G401 (cell line): Measurements from ENCODE around the gene BAZ1A. TPM values are rescaled to one million over a fixed set of nuclear protein-coding genes. Genes with fewer than 3 reads are reported as not detected.
A peak's percentile ranks its signal among the peaks of the same experiment; 100 is the strongest.

ENCODE experiments used
- DNase-seq: peaks from one replicate; pipeline ENCODE4 v3.0.0-alpha.2; 2015; ENCODE audit warnings: low spot score
- in situ Hi-C: cut with HindIII; loops from 2 replicates; pipeline ENCODE4 v1.10.0; 2016; ENCODE audit warnings: low sequenced_read_pairs, mixed read lengths
- total RNA-seq: library from RNA; depleted of rRNA; stranded (reverse); fragments of >200 nt; shearing (Covaris generic); gene quantifications from 2 replicates; pipeline ENCODE4 v1.2.3, GENCODE V29; 2014; rRNA removed

Gene BAZ1A, protein sequence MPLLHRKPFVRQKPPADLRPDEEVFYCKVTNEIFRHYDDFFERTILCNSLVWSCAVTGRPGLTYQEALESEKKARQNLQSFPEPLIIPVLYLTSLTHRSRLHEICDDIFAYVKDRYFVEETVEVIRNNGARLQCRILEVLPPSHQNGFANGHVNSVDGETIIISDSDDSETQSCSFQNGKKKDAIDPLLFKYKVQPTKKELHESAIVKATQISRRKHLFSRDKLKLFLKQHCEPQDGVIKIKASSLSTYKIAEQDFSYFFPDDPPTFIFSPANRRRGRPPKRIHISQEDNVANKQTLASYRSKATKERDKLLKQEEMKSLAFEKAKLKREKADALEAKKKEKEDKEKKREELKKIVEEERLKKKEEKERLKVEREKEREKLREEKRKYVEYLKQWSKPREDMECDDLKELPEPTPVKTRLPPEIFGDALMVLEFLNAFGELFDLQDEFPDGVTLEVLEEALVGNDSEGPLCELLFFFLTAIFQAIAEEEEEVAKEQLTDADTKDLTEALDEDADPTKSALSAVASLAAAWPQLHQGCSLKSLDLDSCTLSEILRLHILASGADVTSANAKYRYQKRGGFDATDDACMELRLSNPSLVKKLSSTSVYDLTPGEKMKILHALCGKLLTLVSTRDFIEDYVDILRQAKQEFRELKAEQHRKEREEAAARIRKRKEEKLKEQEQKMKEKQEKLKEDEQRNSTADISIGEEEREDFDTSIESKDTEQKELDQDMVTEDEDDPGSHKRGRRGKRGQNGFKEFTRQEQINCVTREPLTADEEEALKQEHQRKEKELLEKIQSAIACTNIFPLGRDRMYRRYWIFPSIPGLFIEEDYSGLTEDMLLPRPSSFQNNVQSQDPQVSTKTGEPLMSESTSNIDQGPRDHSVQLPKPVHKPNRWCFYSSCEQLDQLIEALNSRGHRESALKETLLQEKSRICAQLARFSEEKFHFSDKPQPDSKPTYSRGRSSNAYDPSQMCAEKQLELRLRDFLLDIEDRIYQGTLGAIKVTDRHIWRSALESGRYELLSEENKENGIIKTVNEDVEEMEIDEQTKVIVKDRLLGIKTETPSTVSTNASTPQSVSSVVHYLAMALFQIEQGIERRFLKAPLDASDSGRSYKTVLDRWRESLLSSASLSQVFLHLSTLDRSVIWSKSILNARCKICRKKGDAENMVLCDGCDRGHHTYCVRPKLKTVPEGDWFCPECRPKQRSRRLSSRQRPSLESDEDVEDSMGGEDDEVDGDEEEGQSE (N-terminal part only)
- total RNA-seq = 9.1 and 13.7 TPM in 2 replicates

DNA sequence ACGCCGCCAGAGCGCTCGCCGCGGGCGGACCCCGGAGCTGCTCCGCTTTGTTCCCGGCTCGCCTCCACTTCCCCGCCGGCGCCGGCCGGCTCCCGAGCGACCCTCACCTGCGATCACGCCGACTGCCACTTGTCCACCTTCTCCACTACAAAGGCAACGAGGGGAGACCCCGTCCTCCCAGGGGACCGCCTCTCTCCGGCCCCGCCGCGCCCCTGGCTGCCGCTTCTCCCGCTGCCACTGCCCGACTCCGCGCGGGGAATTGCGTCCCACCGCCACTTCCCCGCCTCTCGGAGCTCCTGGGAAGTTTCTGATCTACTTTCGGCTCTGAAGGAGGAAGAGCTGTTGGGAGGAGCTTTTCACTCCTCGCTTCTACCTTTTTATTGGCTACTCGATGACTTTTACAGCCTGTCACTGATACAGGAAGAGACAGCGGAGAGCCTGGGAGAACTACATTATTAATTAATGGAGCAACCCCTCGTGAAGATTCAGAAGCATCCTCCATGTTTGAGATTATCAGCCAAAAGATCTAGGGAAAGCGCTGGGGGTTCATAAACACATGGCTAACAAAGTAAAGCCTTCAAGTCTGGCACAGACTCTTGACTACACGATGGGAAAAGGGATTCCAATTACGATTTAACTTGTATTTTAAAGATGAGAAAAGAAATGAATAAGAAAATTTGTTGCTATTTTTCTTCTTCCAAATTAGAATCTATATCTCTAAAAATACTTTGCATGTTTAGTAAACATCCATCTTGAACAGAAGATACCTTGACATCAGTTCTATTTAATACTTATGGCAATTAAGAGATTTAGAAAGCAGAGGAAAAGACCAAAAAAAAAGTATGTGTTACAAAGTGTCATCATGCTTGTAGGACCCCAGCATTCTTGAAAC, at the start of gene BAZ1A:
Gene BAZ1A (minus strand): TSS at position 330 of the 892 bp plus-strand sequence. CDS start 756 bp downstream, outside the sequence.
- peak; percentile 59 for DNase-seq
- in situ Hi-C loops = no loop called here

DNA sequence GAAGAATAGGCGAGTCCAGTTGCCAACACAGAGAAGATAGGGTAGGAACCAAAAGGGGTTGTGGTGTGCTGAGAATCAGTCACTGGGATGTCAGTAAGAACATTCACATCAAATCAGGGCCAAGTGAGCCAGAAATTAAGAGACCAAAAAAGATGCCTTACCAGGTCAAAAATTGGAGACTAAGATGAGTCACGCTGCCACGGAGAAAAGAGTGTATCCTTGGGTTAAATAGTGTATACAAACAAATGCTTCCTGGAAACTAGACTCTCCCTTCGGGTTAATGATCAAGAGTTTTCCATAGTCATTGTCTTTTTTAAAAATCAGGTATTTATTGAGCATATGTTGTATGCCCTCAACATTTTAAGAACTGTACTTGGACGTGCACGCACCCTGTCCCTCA, 45.2 kb upstream of the BAZ1A start:
- in situ Hi-C loops = no loop called here
- DNase-seq = no peak

DNA sequence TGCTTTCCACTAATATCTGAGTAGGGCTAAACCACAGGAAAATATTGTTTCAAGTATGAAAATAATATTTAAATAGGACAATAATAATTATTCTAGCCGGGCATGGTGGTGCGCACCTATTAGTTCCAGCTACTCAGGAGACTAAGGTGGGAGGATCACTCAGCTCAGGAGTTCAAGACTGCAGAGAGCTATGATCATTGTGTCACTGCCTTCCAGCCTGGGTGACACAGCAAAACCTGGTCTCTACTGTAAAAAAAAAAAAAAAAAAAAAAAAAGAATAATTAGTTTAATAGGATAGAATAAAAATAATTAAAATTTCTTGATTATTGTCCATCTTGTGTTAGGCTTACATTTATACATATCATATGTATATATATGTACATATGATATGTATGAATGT, 38.5 kb upstream of the BAZ1A start:
- DNase-seq = no peak
- in situ Hi-C loops = no loop called here

DNA sequence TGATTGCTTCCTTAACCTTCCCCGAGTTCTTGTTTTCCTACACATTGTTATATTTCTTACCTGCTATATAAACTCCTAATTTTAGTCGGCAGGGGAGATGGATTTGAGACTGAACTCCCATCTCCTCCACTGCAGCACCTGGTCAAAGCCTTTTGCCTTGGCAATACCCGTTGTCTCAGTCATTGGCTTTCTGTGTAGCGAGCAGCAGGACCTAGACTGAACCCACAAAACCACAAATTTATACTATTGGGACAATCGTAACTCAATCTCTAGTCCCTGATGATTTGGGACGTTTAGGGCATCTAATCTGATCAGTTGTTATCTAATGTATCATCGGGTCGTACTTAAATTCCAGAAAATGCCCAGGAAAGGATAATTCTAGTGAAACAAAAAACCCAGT, 37.8 kb upstream of the BAZ1A start:
- DNase-seq = no peak
- in situ Hi-C loops = no loop called here

DNA sequence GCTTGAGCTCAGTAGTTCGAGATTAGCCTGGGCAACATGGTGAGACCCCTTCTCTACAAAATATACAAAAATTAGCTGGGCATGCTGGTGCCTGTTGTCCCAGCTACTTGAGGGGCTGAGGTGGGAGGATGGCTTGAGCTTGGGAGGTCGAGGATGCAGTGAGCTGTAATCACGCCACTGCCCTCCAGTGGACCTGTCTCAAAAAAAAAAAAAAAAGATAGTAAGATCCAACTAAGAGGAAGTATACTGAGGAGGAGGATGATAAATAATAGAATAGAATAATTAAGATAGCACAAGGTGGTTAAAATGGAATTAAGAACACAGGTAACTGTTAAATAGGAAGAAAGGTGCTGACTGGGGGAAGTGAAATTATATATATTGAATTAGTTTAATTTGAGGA, 37.0 kb upstream of the BAZ1A start:
- in situ Hi-C loops = no loop called here

DNA sequence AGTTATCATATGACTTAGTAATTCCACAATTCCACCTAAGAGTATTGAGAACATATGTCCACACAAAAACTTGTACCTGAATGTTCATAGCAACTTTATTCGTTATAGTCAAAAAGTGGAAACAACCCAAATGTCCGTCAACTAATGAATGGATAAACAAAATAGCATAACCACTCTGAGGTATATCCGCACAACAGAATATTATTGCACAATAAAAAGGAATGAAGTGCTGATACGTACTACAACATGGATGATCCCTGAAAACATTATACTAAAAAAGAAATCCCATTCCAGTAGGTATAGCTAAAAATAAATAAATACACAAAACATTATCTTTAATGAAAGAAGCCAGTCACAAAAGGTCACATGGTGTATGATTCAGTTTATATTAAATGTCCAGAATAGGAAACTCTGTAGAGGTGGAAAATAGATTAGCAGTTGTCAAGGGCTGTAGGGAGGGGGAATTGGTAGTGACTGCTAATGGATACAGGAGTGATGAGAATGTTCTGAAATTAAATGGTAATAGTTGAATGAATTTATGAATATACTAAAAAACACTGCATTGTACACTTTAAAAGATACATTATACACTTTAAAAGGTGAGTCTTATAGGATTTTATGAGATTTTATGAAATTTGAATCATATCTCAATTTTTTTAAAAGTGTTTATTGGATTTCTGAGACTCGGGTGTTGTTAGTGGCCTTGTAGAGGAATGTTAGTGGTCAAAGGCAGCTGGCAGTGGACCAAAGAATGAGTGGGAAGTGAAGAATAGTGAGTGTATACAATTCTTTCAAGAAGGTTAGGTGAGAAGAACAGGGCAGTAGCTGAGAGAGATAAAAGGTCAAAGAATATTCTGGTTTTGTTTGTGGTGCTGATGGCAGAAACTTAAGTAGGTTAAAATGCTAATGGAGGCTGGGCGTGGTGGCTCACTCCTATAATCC, 36.3 kb upstream of the BAZ1A start:
- in situ Hi-C loops = no loop called here
- DNase-seq = no peak

More for the DNA sequence above, 37.0 kb upstream of the BAZ1A start:
- DNase-seq = no peak

DNA sequence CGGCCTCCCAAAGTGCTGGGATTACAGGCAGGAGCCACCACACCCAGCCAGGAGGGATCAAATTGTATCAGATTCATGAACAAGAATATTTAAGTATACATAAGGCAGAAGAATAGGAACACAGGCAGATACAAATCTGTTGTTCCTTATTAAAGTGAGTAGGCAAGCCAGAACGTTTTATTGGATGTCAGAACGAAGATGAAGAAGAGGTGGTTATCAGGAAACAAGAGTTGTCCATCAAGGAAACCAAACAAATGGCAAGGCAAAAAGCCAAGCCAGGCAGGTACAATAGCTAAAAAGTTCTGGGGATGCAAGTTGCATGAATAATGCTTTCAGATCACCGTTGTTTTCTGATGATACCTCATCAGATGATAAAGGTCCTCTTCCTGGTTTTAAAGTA, 31.1 kb upstream of the BAZ1A start:
- no peak for DNase-seq
- in situ Hi-C loops = no loop called here

DNA sequence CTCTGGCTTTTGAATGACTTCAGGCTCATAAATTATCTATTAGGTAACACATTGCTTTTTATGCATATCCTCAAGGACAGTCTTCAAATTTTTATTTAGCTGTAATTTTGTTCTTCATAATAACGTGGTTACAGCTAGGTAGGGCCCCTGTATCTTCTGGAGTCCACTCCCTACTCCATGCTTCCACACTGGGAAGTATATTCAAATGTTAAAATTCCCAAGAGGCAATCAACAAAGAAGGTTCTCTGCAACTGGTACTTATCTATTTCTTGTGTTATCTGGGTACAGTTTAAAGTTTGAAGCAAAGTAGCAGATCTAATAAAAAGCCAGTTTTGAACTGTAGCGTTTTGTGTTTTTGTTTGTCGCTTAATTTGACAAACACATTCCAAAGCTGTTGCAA, 20.1 kb upstream of the BAZ1A start:
- in situ Hi-C loops = no loop called here
- DNase-seq = no peak

DNA sequence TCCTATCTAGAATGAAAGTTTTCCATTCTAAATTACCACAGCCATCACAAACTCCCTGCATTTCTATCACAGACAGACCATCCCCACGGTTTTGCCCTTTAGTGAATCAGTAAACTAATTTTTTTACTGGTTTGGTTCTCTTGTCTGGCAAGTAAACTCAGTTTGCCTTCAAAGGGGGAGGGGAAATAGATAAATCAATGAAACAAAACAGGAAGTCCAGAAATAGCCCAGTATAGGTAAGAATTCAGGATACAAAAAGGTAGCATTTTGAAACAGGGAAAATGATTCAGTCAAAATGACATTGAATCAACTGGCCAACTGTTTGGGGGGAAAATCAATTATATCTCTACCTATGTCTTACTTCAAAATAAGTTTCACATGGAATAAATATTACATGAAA, 15.8 kb upstream of the BAZ1A start:
- in situ Hi-C loops = no loop called here
- DNase-seq = no peak

DNA sequence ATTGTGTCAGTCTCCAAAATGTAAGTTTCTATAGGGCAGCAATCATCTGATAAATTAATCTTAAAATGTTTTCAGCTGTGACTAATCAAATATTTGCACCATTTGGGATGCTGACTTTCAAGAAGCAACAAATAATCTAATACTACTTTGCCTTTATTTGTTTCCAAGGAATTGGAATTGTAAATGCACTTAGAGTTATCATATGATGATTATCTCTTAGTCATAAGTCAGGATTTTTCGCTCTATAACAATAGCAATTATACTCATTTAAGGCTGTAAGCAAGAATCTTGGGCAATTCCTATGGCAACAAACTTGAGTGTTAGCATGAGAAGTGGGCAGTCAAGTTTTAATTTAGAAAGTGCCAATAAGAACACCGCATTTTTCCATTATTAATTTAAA, 13.0 kb upstream of the BAZ1A start:
- DNase-seq = no peak
- in situ Hi-C loops = no loop called here

DNA sequence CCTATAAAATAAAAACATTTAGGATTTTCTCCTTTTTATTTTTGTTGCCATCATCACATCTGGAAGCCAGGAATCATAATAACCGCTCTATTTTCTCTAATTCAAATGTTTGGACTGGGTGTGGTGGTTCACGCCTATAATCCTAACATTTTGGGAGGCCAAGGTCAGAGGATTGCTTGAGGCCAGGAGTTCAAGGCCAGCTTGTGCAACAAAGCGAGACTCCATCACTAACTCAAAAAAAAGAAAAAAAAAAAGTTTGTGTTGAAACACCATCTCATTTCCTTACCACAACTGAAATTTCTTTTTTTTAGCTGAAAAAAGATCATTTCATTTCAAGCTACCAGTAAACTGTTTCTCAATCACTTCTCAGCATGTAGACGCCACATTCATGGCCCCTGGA, 8.8 kb upstream of the BAZ1A start:
- DNase-seq = no peak
- in situ Hi-C loops = no loop called here

DNA sequence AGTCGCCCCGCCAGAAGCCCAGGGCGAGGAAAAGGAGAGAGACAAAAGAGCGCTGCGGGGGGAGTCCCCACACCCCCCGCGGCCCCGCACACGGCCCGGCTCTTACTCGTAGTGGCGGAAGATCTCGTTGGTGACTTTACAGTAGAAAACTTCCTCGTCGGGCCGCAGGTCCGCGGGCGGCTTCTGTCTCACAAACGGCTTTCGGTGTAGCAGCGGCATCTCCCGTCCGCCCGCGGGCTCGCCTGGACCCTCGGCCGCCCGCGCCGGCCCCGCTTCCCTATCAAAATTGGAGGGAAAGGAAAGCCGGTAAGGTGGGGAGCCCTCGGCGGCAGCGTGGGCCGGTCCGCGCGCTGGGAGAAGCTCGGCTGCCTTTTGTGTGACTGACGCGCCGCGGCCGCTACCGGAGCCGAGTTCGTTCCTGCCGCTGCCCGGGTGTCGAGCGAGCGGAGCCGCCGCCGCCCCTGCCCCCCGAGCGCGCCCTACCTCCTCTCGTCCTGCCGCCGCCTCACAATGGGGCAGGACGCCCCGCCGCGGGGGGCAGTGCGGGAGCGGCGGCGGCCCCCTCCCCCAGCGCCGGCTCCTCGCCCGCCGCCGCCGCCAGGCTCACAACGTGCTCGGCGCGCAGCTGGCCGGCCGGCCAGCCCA, 652 bp downstream of the BAZ1A start:
- in situ Hi-C loops = no loop called here
- DNase-seq = peak; percentile 24

DNA sequence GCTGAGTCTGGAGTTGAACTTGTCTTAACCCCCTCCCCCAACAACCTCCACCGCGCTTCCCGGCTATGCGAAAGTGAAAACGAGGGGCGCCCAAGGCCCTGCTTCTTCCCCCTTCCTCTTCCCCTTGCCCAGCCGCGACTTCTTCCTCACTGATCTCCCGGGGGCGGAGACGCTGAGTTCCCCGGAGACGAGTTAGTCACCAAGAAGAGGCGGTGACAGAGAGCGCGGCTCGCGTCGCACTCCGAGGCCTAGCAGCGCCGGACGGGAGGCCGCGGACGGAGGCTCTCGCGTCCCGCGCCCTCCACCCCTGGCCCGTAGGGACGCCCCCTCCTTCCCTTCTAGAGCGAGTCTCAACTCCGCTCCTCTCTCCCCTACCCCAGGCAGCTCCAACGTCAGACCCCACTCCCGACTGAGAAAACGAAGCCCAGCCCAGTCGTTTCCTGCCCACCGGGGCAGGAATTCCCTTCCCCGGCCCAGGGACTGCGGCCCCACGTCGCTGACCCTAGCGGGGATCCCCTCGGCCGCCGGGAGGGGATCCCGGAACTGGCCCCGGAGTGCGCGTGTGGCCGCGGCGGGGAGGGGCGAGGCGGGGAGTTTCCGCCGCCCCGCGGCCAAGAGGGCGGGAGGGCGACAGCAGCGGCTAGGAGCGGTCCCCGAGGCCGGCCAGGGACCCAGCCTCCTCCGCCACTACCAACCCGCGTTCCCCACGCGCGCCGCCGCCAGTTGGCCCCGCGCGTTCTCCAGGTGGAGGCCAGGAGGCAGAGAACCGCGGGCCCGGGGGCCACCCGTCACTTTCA, 1.4 kb downstream of the BAZ1A start:
- DNase-seq = peak; percentile 45
- in situ Hi-C loops = no loop called here

DNA sequence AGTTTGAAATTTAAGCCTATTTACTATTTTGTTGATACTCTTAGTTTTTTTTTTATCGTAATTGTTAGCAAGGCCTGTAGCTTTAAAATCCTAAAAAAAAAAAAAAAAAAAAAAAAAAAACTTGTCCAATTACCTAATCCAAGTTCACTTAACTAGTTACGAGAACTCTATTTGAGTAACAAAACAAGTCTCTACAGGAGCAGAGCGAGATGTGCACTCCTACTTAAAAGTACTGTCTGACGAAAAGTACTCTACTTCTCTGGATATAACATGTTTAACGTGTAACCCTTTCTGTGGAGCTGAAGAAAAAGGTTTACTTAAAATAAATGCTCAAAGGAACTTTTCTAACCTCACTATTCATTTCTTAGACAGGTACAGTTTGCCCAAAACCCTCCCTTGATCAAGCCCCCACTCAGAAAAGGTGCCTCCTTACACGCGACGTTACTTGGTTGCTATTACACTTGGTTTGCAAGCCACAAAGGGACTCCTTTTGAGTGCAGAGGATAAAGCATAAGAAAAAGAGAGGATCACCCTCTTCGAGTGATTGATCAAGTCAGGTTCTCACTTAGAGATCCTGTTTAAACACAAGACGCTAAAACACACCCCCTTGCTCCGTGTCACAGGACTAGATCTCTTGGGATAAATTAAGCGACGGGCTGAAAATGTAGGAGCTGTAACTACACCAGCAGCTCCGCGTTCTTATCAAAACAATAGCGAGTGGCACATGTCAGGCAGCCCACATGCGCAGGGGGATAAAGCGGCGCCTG, 2.2 kb downstream of the BAZ1A start:
- in situ Hi-C loops = no loop called here
- peak; percentile 52 for DNase-seq

DNA sequence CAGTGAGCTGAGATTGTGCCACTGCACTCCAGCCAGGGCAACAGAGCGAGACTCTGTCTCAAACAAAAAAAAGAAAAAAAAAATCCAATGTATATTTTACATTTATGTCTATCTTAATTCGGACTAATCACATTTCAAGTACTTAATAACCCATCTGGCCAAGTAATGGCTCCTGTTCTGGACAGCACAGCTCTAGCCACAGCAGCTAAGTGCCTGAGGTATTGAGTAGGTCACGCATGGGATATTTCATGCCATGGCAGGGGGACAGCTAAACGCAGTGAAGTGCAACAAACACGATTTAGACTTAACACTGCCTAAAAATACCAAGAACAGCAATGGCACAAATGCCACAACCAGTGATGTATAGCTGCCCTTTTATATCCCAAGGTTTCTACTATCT, 8.0 kb downstream of the BAZ1A start:
- no peak for DNase-seq
- in situ Hi-C loops = no loop called here
